Transverse colon (tissue), 3 donors: ENCODE data around the gene VEPH1.

Experiments
- CTCF ChIP-seq, 5 experiments: fragments of 200-600 bp in 3 of 5; fragments of 450-650 bp in 2 of 5; sonication (generic) in 3 of 5; IDR thresholded peaks; 1 replicate in 2 of 5; 2 replicates in 3 of 5; pipeline ENCODE4 v1.5.1; 2016 to 2017; ENCODE audit warnings: antibody characterized with exemption in 5 of 5, inconsistent platforms in 3 of 5, mild to moderate bottlenecking in 2 of 5, moderate library complexity in 1 of 5
- EP300 ChIP-seq: sonication (generic); formaldehyde crosslinking; IDR thresholded peaks from one replicate; pipeline ENCODE4 v1.6.1; 2017; ENCODE audit warnings: antibody characterized with exemption, low read depth

- TF ChIP-seq EP300 = no peak
- no peak for TF ChIP-seq CTCF (IDR thresholded peaks at IDR 0.05)
These were observed 1.4 kb downstream of the VEPH1 start for GRCh38 chr3:157501863-157502262.
